Peyer's patch (tissue), 4 donors: Measurements from ENCODE around the gene PCCB. TPM values are rescaled to one million over a fixed set of nuclear protein-coding genes. Genes with fewer than 3 reads are reported as not detected.
"Not testable (repeated sequence)": the region's sequence is repeated elsewhere in the genome, so short reads cannot be mapped to it uniquely, and the experiment has no call there.

Experiments
- DNase-seq, 3 donors: peaks; one replicate each; pipeline ENCODE4 v3.0.0-alpha.2; 2017 to 2019
- H3K27ac ChIP-seq, 4 donors: fragments of 200-600 bp; sonication (generic); one replicate each; pipeline ENCODE4 v1.5.1; 2016 to 2019
- H3K27me3 ChIP-seq, 2 donors: fragments of 200-600 bp; sonication (generic); one replicate each; pipeline ENCODE4 v1.5.1; 2019
- H3K36me3 ChIP-seq, 3 donors: fragments of 200-600 bp; sonication (generic); one replicate each; pipeline ENCODE4 v1.5.1; 2016 to 2019
- H3K4me1 ChIP-seq, 4 donors: fragments of 200-600 bp; sonication (generic); one replicate each; pipeline ENCODE4 v1.5.1; 2016 to 2019
- H3K4me3 ChIP-seq, 4 donors: fragments of 200-600 bp; sonication (generic); 1 replicate in 3 of 4; 2 replicates in 1 of 4; pipeline ENCODE4 v1.5.1; 2016 to 2019; ENCODE audit warnings: mild to moderate bottlenecking in 1 of 4
- H3K9me3 ChIP-seq, 4 donors: fragments of 200-600 bp; sonication (generic); one replicate each; pipeline ENCODE4 v1.5.1; 2016 to 2019; ENCODE audit warnings: mild to moderate bottlenecking in 1 of 4
- CTCF ChIP-seq, 6 experiments: fragments of 450-650 bp in 4 of 6; fragments of 200-600 bp in 2 of 6; sonication (generic) in 1 of 6; IDR thresholded peaks; one replicate each; pipeline ENCODE4 v1.5.1; 2017 to 2019; ENCODE audit warnings: antibody characterized with exemption in 6 of 6, mild to moderate bottlenecking in 3 of 6, moderate library complexity in 1 of 6
- POLR2A ChIP-seq, 2 donors: fragments of 450-650 bp; IDR thresholded peaks; one replicate each; pipeline ENCODE4 v1.5.1; 2017; ENCODE audit warnings: antibody characterized with exemption in 2 of 2, mild to moderate bottlenecking in 2 of 2, moderate library complexity in 2 of 2
- total RNA-seq, 4 donors: library from RNA; depleted of rRNA; stranded (reverse); fragments of >200 nt; gene quantifications; one replicate each; pipeline ENCODE4 v1.1.0, GENCODE V29; 2016

The PCCB gene
- total RNA-seq, 4 donors from 2014 or later: 15.7 to 45.9 (median 30.3) TPM

GRCh38 chr3:136350132-136350531 lies 100.0 kb downstream of the PCCB start:
- DNase-seq: no peak
- Histone ChIP-seq H3K9me3 (no peaks in the 10 kb centered on the region), H3K4me1 (no peaks in the 10 kb centered on the region), H3K27me3 (no peaks in the 10 kb centered on the region), H3K27ac (no peak overlapping the region), H3K36me3 (peaks cover 0 to 16% (median 0%) of the 10 kb centered on the region in 3 donors), H3K4me3 (no peak overlapping the region)
- TF ChIP-seq CTCF (IDR thresholded peaks at IDR 0.05) (no peak), POLR2A (IDR thresholded peaks at IDR 0.05) (no peak)

- no peaks in the 10 kb centered on the region for H3K27me3 ChIP-seq
Measured at GRCh38 chr3:136350557-136350956, 100.4 kb downstream of the PCCB start.

GRCh38 chr3:136351351-136351750 lies 101.2 kb downstream of the PCCB start:
- no peak overlapping the region for H3K27ac ChIP-seq

More at GRCh38 chr3:136350557-136350956, 100.4 kb downstream of the PCCB start:
- DNase-seq: no peak
- H3K27ac ChIP-seq: no peak overlapping the region
- TF ChIP-seq CTCF (IDR thresholded peaks at IDR 0.05) (no peak), POLR2A (IDR thresholded peaks at IDR 0.05) (no peak)
- H3K9me3 ChIP-seq: no peaks in the 10 kb centered on the region
- no peak overlapping the region for H3K4me3 ChIP-seq
- H3K36me3 ChIP-seq: peaks cover 0 to 16% (median 0%) of the 10 kb centered on the region in 3 donors
- H3K4me1 ChIP-seq: no peaks in the 10 kb centered on the region

GRCh38 chr3:136351905-136352304 lies 101.8 kb downstream of the PCCB start:
- Histone ChIP-seq H3K27ac (no peak overlapping the region), H3K36me3 (peaks cover 0 to 23% (median 0%) of the 10 kb centered on the region in 3 donors), H3K4me1 (no peaks in the 10 kb centered on the region), H3K9me3 (no peaks in the 10 kb centered on the region), H3K4me3 (no peak overlapping the region), H3K27me3 (no peaks in the 10 kb centered on the region)
- DNase-seq: no peak
- no peak for TF ChIP-seq POLR2A (IDR thresholded peaks at IDR 0.05)
- TF ChIP-seq CTCF (IDR thresholded peaks at IDR 0.05): peak in 2 of 6 experiments; percentile 6 to 22

More at GRCh38 chr3:136351351-136351750, 101.2 kb downstream of the PCCB start:
- DNase-seq: no peak
- Histone ChIP-seq H3K9me3 (no peaks in the 10 kb centered on the region), H3K4me3 (no peak overlapping the region), H3K27me3 (no peaks in the 10 kb centered on the region), H3K36me3 (peaks cover 0 to 17% (median 0%) of the 10 kb centered on the region in 3 donors), H3K4me1 (no peaks in the 10 kb centered on the region)
- TF ChIP-seq CTCF (IDR thresholded peaks at IDR 0.05) (no peak), POLR2A (IDR thresholded peaks at IDR 0.05) (no peak)

- Histone ChIP-seq H3K9me3 (no peaks in the 10 kb centered on the region), H3K36me3 (peaks cover 0 to 13% (median 0%) of the 10 kb centered on the region in 3 donors), H3K27ac (no peak overlapping the region), H3K4me1 (no peaks in the 10 kb centered on the region), H3K4me3 (no peak overlapping the region), H3K27me3 (no peaks in the 10 kb centered on the region)
- DNase-seq: no peak
- TF ChIP-seq CTCF (IDR thresholded peaks at IDR 0.05) (no peak), POLR2A (IDR thresholded peaks at IDR 0.05) (no peak)
Measured at GRCh38 chr3:136353461-136353860, 103.3 kb downstream of the PCCB start.

- Histone ChIP-seq H3K27me3 (no peaks in the 10 kb centered on the region), H3K27ac (no peak overlapping the region), H3K4me1 (no peaks in the 10 kb centered on the region), H3K36me3 (peaks cover 0 to 18% (median 0%) of the 10 kb centered on the region in 3 donors), H3K9me3 (no peaks in the 10 kb centered on the region), H3K4me3 (no peak overlapping the region)
- no peak for DNase-seq
- no peak for TF ChIP-seq POLR2A (IDR thresholded peaks at IDR 0.05)
- TF ChIP-seq CTCF (IDR thresholded peaks at IDR 0.05): no peak
Measured at GRCh38 chr3:136366289-136366688, 116.1 kb downstream of the PCCB start.

- not testable (repeated sequence) for H3K36me3 ChIP-seq, H3K9me3 ChIP-seq, H3K27ac ChIP-seq, H3K4me1 ChIP-seq, H3K27me3 ChIP-seq, H3K4me3 ChIP-seq, DNase-seq
Measured at GRCh38 chr3:136375800-136376199, 125.7 kb downstream of the PCCB start.
